Measurements from ENCODE around the gene MT2A. TPM values are rescaled to one million over a fixed set of nuclear protein-coding genes. Genes with fewer than 3 reads are reported as not detected.

MT2A gene
- total and polyA plus RNA-seq, 2 donors (not counting 1 experiment from before 2014, with no cell fraction given): 3.1 to 14.4 TPM

- Mint-ChIP-seq H3K9me3 (ENCODE audit: insufficient read depth) (no peaks in the 10 kb centered on the region), H3K27me3 (peaks cover 21% of the 10 kb centered on the region), H3K4me3 (no peak overlapping the region), H3K27ac (no peak overlapping the region), H3K4me1 (peaks cover 35% of the 10 kb centered on the region)
- no peak overlapping the region for H3K4me2 ChIP-seq (replicated peaks; ENCODE audit: low read depth, low read length, poor library complexity, severe bottlenecking)
- no peak overlapping the region for H3K9ac ChIP-seq (ENCODE audit: low read length)
- ATAC-seq (ENCODE audit: low read depth) (no peak), DNase-seq (no peak)
- no peaks in the 10 kb centered on the region for H4K20me1 ChIP-seq (ENCODE audit: control insufficient read depth, insufficient read depth, low read length, poor library complexity, severe bottlenecking)
- H3K9me3 ChIP-seq (ENCODE audit: control extremely low read depth in 1 of 3, control insufficient read depth in 2 of 3, insufficient read depth in 1 of 3, low read length in 2 of 3): no peaks in the 10 kb centered on the region
- CTCF ChIA-PET: no interaction called here
- peaks cover 0 to 25% (median 12%) of the 10 kb centered on the region in 4 experiments for H3K27me3 ChIP-seq (replicated peaks in 1 of 4; ENCODE audit: control extremely low read depth in 1 of 4, control insufficient read depth in 3 of 4, insufficient read depth in 4 of 4, low read length in 3 of 4)
- no peak for TF ChIP-seq EZH2 (IDR thresholded peaks at IDR 0.05; ENCODE audit: borderline replicate concordance, insufficient read depth, low read depth, low read length, poor library complexity, severe bottlenecking)
- TF ChIP-seq, protein P1, sequence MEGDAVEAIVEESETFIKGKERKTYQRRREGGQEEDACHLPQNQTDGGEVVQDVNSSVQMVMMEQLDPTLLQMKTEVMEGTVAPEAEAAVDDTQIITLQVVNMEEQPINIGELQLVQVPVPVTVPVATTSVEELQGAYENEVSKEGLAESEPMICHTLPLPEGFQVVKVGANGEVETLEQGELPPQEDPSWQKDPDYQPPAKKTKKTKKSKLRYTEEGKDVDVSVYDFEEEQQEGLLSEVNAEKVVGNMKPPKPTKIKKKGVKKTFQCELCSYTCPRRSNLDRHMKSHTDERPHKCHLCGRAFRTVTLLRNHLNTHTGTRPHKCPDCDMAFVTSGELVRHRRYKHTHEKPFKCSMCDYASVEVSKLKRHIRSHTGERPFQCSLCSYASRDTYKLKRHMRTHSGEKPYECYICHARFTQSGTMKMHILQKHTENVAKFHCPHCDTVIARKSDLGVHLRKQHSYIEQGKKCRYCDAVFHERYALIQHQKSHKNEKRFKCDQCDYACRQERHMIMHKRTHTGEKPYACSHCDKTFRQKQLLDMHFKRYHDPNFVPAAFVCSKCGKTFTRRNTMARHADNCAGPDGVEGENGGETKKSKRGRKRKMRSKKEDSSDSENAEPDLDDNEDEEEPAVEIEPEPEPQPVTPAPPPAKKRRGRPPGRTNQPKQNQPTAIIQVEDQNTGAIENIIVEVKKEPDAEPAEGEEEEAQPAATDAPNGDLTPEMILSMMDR (IDR thresholded peaks at IDR 0.05): no peak
- no peak overlapping the region for H3K27ac ChIP-seq (ENCODE audit: low read length in 2 of 2)
- H3K4me1 ChIP-seq (ENCODE audit: control insufficient read depth in 2 of 2, insufficient read depth in 2 of 2, low read length in 2 of 2): peaks cover 26 to 35% of the 10 kb centered on the region in 2 donors
- H2AFZ ChIP-seq (ENCODE audit: insufficient read depth, low read depth, low read length, poor library complexity, severe bottlenecking): no peak overlapping the region
- POLR2A ChIA-PET: no interaction called here
- intact Hi-C loops (cut with micrococcal nuclease): no loop called here
- H3K79me2 ChIP-seq (ENCODE audit: control insufficient read depth, insufficient read depth, low read length): no peaks in the 10 kb centered on the region
- no peak overlapping the region for H3K4me3 ChIP-seq (ENCODE audit: control extremely low read depth in 1 of 5, extremely low read depth in 1 of 5, insufficient read depth in 1 of 5, low read depth in 2 of 5, low read length in 4 of 5)
- H3K36me3 ChIP-seq (replicated peaks in 1 of 2; ENCODE audit: control extremely low read depth in 1 of 2, control insufficient read depth in 1 of 2, extremely low read depth in 1 of 2, insufficient read depth in 2 of 2, low read length in 1 of 2): no peaks in the 10 kb centered on the region
Measured at GRCh38 chr16:56613706-56614105, 5.3 kb downstream of the MT2A start.

DNA sequence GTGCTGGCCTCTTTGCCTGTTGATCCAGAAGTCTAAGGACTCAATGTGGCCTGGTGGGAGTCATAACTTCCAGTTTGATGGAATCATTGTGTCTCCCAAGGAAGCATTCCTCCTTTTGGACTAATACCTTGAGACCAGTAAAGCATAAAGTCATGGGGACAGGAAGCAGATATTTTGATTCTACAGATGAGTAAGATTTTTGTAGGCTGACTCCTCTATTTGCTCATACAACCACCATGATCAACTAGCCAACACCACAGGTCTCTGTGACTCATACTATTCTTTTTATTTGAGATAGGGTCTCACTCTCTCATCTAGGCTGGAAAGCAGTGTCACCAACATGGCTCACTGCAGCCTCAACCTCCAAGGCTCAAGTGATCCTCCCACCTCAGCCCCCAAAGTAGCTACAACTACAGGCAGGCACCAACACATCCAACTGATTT, 6.2 kb downstream of the MT2A start:
- POLR2A ChIA-PET: no interaction called here
- Histone ChIP-seq H3K79me2 (ENCODE audit: control insufficient read depth, insufficient read depth, low read length) (no peaks in the 10 kb centered on the region), H3K9me3 (ENCODE audit: control extremely low read depth in 1 of 3, control insufficient read depth in 2 of 3, insufficient read depth in 1 of 3, low read length in 2 of 3) (no peaks in the 10 kb centered on the region), H3K27me3 (replicated peaks in 1 of 4; ENCODE audit: control extremely low read depth in 1 of 4, control insufficient read depth in 3 of 4, insufficient read depth in 4 of 4, low read length in 3 of 4) (peaks cover 0 to 31% (median 15%) of the 10 kb centered on the region in 4 experiments), H3K9ac (ENCODE audit: low read length) (no peak overlapping the region), H4K20me1 (ENCODE audit: control insufficient read depth, insufficient read depth, low read length, poor library complexity, severe bottlenecking) (no peaks in the 10 kb centered on the region), H3K4me3 (ENCODE audit: control extremely low read depth in 1 of 5, extremely low read depth in 1 of 5, insufficient read depth in 1 of 5, low read depth in 2 of 5, low read length in 4 of 5) (no peak overlapping the region), H3K36me3 (replicated peaks in 1 of 2; ENCODE audit: control extremely low read depth in 1 of 2, control insufficient read depth in 1 of 2, extremely low read depth in 1 of 2, insufficient read depth in 2 of 2, low read length in 1 of 2) (no peaks in the 10 kb centered on the region), H3K4me1 (ENCODE audit: control insufficient read depth in 2 of 2, insufficient read depth in 2 of 2, low read length in 2 of 2) (peaks cover 20 to 26% of the 10 kb centered on the region in 2 donors), H2AFZ (ENCODE audit: insufficient read depth, low read depth, low read length, poor library complexity, severe bottlenecking) (no peak overlapping the region), H3K27ac (ENCODE audit: low read length in 2 of 2) (no peak overlapping the region), H3K4me2 (replicated peaks; ENCODE audit: low read depth, low read length, poor library complexity, severe bottlenecking) (no peak overlapping the region)
- Mint-ChIP-seq H3K27ac (no peak overlapping the region), H3K9me3 (ENCODE audit: insufficient read depth) (no peaks in the 10 kb centered on the region), H3K4me1 (peaks cover 27% of the 10 kb centered on the region), H3K4me3 (no peak overlapping the region), H3K27me3 (peaks cover 29% of the 10 kb centered on the region)
- intact Hi-C loops (cut with micrococcal nuclease): no loop called here
- DNase-seq: no peak
- CTCF ChIA-PET: no interaction called here
- no peak for TF ChIP-seq EZH2 (IDR thresholded peaks at IDR 0.05; ENCODE audit: borderline replicate concordance, insufficient read depth, low read depth, low read length, poor library complexity, severe bottlenecking)
- TF ChIP-seq, protein P1 (IDR thresholded peaks at IDR 0.05): no peak
- no peak for ATAC-seq (ENCODE audit: low read depth)
